ENCODE results near the gene CD151.
A peak's percentile ranks its signal among the peaks of the same experiment; 100 is the strongest.

The CD151 gene

GRCh38 chr11:844693-845644, 12.2 kb downstream of the CD151 start:
- H3K27ac ChIP-seq = peak overlapping the region; percentile 99
- ChIA-PET POLR2A (ENCODE audit: low non-redundant PET) (interaction anchor here (1.3 kb wide), 1 partner anchor 26 kb away, joined by 4 read pairs; no protein-coding TSS in a partner anchor), CTCF (interaction anchor here (0.6 to 1.5 kb wide), 4 partner anchors 80 to 670 kb away, joined by 3 to 5 read pairs (median 4); no protein-coding TSS in a partner anchor)
- TF ChIP-seq CTCF (conservative IDR thresholded peaks at IDR 0.05; ENCODE audit: low read depth) = no peak
- peak; percentile 75 for DNase-seq (ENCODE audit: low spot score)

GRCh38 chr11:845872-846495, 13.2 kb downstream of the CD151 start:
- no peak for TF ChIP-seq CTCF (conservative IDR thresholded peaks at IDR 0.05; ENCODE audit: low read depth)
- DNase-seq (ENCODE audit: low spot score) = no peak
- CTCF ChIA-PET = interaction anchor here (0.6 kb wide), 1 partner anchor 281 kb away, joined by 3 read pairs; no protein-coding TSS in a partner anchor
- POLR2A ChIA-PET (ENCODE audit: low non-redundant PET) = interaction anchor here (0.5 to 0.6 kb wide), 2 partner anchors 142 to 597 kb away, joined by 3 read pairs; no protein-coding TSS in a partner anchor
- peak overlapping the region; percentile 99 for H3K27ac ChIP-seq

GRCh38 chr11:846496-847098, 13.8 kb downstream of the CD151 start:
- H3K27ac ChIP-seq = peak overlapping the region; percentile 99
- ChIA-PET CTCF (interaction anchor here (0.6 kb wide), 1 partner anchor 281 kb away, joined by 3 read pairs; no protein-coding TSS in a partner anchor), POLR2A (ENCODE audit: low non-redundant PET) (interaction anchor here (0.6 kb wide), 1 partner anchor 596 kb away, joined by 3 read pairs; no protein-coding TSS in a partner anchor)
- no peak for DNase-seq (ENCODE audit: low spot score)
- no peak for TF ChIP-seq CTCF (conservative IDR thresholded peaks at IDR 0.05; ENCODE audit: low read depth)

GRCh38 chr11:847876-848275, 15.1 kb downstream of the CD151 start:
- POLR2A ChIA-PET (ENCODE audit: low non-redundant PET) = no interaction called here
- no peak for DNase-seq (ENCODE audit: low spot score)
- TF ChIP-seq CTCF (conservative IDR thresholded peaks at IDR 0.05; ENCODE audit: low read depth) = no peak
- H3K27ac ChIP-seq = peak overlapping the region; percentile 99
- CTCF ChIA-PET = interaction anchor here (0.7 to 1.4 kb wide), 6 partner anchors 22 to 205 kb away, joined by 3 to 5 read pairs (median 5); no protein-coding TSS in a partner anchor

GRCh38 chr11:848380-848931, 15.7 kb downstream of the CD151 start:
- ChIA-PET CTCF (interaction anchor here (0.7 to 1.4 kb wide), 10 partner anchors 9 to 205 kb away, joined by 3 to 5 read pairs (median 4); no protein-coding TSS in a partner anchor), POLR2A (ENCODE audit: low non-redundant PET) (no interaction called here)
- peak; percentile 79 for TF ChIP-seq CTCF (conservative IDR thresholded peaks at IDR 0.05; ENCODE audit: low read depth)
- no peak for DNase-seq (ENCODE audit: low spot score)
- peak overlapping the region; percentile 99 for H3K27ac ChIP-seq

All from RWPE1 (cell line).